HUES6 (cell line): ENCODE results near the gene ESR1.

Experiments used
- H3K27ac ChIP-seq: 2 replicates; pipeline ENCODE4 v1.7.0; 2013; ENCODE audit warnings: low read depth, mild to moderate bottlenecking, low read length, inconsistent platforms
- H3K27me3 ChIP-seq: 2 replicates; pipeline ENCODE4 v1.6.1; 2013; ENCODE audit warnings: low read length; ENCODE audit not compliant: control insufficient read depth, insufficient read depth
- H3K36me3 ChIP-seq: 2 replicates; pipeline ENCODE4 v1.6.1; 2013; ENCODE audit warnings: low read length; ENCODE audit not compliant: control insufficient read depth, insufficient read depth
- H3K4me1 ChIP-seq: 2 replicates; pipeline ENCODE4 v1.6.1; 2013; ENCODE audit warnings: low read length; ENCODE audit not compliant: control insufficient read depth, insufficient read depth
- H3K4me3 ChIP-seq: 2 replicates; pipeline ENCODE4 v1.5.1; 2013; ENCODE audit warnings: low read depth, low read length
- H3K9ac ChIP-seq: one replicate; pipeline ENCODE4 v1.6.1; 2013; ENCODE audit warnings: mild to moderate bottlenecking, low read length
- H3K9me3 ChIP-seq: 2 replicates; pipeline ENCODE4 v1.6.1; 2013; ENCODE audit warnings: low read depth, low read length; ENCODE audit not compliant: control insufficient read depth, insufficient read depth

ESR1 gene

DNA sequence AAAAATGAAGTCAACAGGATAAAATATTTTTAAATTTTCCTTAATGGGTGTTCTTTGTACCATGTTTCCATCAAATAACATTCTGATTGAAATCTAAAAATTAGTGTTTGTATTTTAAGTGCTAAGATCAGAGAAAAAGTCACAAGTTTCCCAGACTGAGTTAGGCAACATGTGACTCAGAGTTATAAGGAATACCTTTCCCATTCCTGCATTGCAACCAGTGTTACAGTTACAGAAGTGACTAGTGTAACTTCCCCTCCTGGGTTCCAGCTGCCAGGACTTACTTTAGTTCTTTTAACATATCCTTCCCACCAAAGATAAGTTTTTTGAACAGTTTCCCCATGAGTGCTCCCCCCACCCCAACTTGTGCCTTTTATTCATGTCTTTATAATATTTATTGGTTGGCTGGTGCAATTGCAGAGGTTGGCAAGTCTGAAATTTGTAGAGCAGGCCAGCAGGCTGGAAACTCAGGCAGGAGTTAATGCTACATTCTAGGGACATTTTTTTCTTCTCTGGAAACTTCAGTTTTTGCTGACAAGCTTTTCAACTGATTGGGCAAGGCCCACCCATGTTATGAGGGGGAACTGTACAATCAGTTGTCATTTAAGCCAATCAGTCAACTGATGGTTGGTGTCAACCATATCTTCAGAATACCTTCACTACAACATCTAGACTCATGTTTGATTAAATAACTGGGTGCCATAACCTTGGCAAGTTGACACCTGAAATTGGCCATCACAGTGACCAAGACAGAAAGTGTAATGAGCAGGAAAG lies 22.9 kb upstream of the ESR1 start:
- no peaks in the 10 kb centered on the region for H3K27me3 ChIP-seq
- H3K4me3 ChIP-seq: no peak overlapping the region
- no peak overlapping the region for H3K9ac ChIP-seq
- H3K27ac ChIP-seq: no peak overlapping the region
- H3K4me1 ChIP-seq: no peaks in the 10 kb centered on the region
- H3K36me3 ChIP-seq: no peaks in the 10 kb centered on the region
- no peaks in the 10 kb centered on the region for H3K9me3 ChIP-seq

GRCh38 chr6:151796842-151797530 lies 10.5 kb upstream of the ESR1 start:
- no peaks in the 10 kb centered on the region for H3K36me3 ChIP-seq
- no peaks in the 10 kb centered on the region for H3K9me3 ChIP-seq
- no peaks in the 10 kb centered on the region; the same call in 1 of the 2 replicates for H3K27me3 ChIP-seq
- no peaks in the 10 kb centered on the region for H3K4me1 ChIP-seq
- H3K9ac ChIP-seq: no peak overlapping the region
- H3K4me3 ChIP-seq: no peak overlapping the region
- no peak overlapping the region for H3K27ac ChIP-seq

GRCh38 chr6:151803743-151804142 lies 3.7 kb upstream of the ESR1 start:
- Histone ChIP-seq H3K9ac (no peak overlapping the region), H3K9me3 (no peaks in the 10 kb centered on the region), H3K36me3 (no peaks in the 10 kb centered on the region), H3K27me3 (peaks cover 54% of the 10 kb centered on the region), H3K27ac (no peak overlapping the region), H3K4me3 (no peak overlapping the region), H3K4me1 (peaks cover 4% of the 10 kb centered on the region; the same call in 1 of the 2 replicates)

DNA sequence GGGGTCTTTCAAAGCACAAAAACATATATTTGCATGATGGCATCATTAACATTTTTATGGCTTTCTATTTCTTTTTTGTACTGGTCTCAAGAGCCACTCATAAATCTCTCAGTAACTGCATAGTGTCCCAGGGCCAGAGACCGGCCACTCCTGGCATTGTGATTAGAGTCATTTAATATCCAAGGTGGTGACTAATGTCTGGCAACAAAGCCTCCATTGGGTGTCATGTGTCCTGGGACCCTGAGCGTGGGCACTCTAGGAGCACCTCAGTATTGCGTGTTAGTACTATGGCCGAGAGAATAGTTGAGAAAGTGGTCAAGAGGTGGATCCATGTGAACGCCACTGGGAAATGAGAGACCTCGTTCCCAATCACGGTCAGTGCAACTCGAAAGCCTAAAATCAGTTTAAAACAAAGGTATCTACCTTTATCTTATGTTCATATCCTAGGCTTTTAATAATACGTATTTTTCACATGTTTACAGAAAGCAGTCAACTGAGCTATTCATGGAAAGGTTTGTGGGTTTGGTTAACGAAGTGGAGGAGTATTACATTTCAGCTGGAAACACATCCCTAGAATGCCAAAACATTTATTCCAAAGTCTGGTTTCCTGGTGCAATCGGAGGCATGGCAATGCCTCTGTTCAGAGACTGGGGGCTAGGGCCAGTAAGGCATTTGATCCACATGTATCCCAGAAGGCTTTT lies 2.7 kb upstream of the ESR1 start:
- no peak overlapping the region for H3K9ac ChIP-seq
- H3K4me3 ChIP-seq: no peak overlapping the region
- H3K27ac ChIP-seq: no peak overlapping the region
- H3K36me3 ChIP-seq: no peaks in the 10 kb centered on the region
- H3K27me3 ChIP-seq: peaks cover 64% of the 10 kb centered on the region
- no peaks in the 10 kb centered on the region for H3K9me3 ChIP-seq
- H3K4me1 ChIP-seq: peaks cover 4% of the 10 kb centered on the region; the same call in 1 of the 2 replicates

DNA sequence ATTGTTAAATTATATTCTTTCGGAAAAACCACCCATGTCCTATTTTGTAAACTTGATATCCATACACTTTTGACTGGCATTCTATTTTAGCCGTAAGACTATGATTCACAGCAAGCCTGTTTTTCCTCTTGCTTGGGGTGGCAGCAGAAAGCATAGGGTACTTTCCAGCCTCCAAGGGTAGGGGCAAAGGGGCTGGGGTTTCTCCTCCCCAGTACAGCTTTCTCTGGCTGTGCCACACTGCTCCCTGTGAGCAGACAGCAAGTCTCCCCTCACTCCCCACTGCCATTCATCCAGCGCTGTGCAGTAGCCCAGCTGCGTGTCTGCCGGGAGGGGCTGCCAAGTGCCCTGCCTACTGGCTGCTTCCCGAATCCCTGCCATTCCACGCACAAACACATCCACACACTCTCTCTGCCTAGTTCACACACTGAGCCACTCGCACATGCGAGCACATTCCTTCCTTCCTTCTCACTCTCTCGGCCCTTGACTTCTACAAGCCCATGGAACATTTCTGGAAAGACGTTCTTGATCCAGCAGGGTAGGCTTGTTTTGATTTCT lies 2.1 kb upstream of the ESR1 start:
- peaks cover 70% of the 10 kb centered on the region for H3K27me3 ChIP-seq
- no peak overlapping the region for H3K9ac ChIP-seq
- peaks cover 4% of the 10 kb centered on the region; the same call in 1 of the 2 replicates for H3K4me1 ChIP-seq
- no peak overlapping the region for H3K4me3 ChIP-seq
- no peak overlapping the region for H3K27ac ChIP-seq
- H3K36me3 ChIP-seq: no peaks in the 10 kb centered on the region
- H3K9me3 ChIP-seq: no peaks in the 10 kb centered on the region

DNA sequence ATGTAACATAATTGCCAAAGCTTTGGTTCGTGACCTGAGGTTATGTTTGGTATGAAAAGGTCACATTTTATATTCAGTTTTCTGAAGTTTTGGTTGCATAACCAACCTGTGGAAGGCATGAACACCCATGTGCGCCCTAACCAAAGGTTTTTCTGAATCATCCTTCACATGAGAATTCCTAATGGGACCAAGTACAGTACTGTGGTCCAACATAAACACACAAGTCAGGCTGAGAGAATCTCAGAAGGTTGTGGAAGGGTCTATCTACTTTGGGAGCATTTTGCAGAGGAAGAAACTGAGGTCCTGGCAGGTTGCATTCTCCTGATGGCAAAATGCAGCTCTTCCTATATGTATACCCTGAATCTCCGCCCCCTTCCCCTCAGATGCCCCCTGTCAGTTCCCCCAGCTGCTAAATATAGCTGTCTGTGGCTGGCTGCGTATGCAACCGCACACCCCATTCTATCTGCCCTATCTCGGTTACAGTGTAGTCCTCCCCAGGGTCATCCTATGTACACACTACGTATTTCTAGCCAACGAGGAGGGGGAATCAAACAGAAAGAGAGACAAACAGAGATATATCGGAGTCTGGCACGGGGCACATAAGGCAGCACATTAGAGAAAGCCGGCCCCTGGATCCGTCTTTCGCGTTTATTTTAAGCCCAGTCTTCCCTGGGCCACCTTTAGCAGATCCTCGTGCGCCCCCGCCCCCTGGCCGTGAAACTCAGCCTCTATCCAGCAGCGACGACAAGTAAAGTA lies 547 bp upstream of the ESR1 start:
- peaks cover 4% of the 10 kb centered on the region; the same call in 1 of the 2 replicates for H3K4me1 ChIP-seq
- H3K27ac ChIP-seq: no peak overlapping the region
- no peak overlapping the region for H3K9ac ChIP-seq
- no peaks in the 10 kb centered on the region for H3K9me3 ChIP-seq
- H3K27me3 ChIP-seq: peaks cover 86% of the 10 kb centered on the region
- peak overlapping the region; percentile 69 for H3K4me3 ChIP-seq
- no peaks in the 10 kb centered on the region for H3K36me3 ChIP-seq

DNA sequence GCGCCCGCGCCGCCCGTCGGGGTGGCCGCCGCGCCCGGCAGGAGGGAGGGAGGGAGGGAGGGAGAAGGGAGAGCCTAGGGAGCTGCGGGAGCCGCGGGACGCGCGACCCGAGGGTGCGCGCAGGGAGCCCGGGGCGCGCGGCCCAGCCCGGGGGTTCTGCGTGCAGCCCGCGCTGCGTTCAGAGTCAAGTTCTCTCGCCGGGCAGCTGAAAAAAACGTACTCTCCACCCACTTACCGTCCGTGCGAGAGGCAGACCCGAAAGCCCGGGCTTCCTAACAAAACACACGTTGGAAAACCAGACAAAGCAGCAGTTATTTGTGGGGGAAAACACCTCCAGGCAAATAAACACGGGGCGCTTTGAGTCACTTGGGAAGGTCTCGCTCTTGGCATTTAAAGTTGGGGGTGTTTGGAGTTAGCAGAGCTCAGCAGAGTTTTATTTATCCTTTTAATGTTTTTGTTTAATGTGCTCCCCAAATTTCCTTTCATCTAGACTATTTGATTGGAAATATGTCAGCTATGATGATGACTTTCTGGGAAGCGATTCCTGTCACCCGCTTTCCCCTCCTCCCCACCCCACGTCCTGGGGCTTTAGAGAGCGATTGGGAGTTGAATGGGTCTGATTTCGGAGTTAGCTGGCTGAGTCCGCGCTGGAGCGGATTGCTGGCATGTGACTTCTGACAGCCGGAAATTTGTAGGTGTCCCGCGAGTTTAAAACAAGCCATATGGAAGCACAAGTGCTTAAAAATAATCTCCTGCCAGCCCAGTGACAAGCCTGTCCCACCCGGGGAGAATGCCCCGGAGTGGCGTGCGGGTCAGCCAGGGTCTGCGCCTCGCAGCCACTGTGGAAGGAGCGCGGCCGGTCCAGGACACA lies 1.1 kb downstream of the ESR1 start:
- Histone ChIP-seq H3K9ac (no peak overlapping the region), H3K4me3 (peak overlapping the region; percentile 69), H3K4me1 (peaks cover 4% of the 10 kb centered on the region; the same call in 1 of the 2 replicates), H3K27ac (no peak overlapping the region), H3K27me3 (peaks cover 97% of the 10 kb centered on the region), H3K9me3 (no peaks in the 10 kb centered on the region), H3K36me3 (no peaks in the 10 kb centered on the region)

- no peak overlapping the region for H3K4me3 ChIP-seq
- no peak overlapping the region for H3K27ac ChIP-seq
- no peaks in the 10 kb centered on the region for H3K36me3 ChIP-seq
- peaks cover 93% of the 10 kb centered on the region for H3K27me3 ChIP-seq
- H3K4me1 ChIP-seq: peaks cover 4% of the 10 kb centered on the region; the same call in 1 of the 2 replicates
- no peaks in the 10 kb centered on the region for H3K9me3 ChIP-seq
- no peak overlapping the region for H3K9ac ChIP-seq
These were observed 3.6 kb downstream of the ESR1 start for GRCh38 chr6:151811081-151811480.

- Histone ChIP-seq H3K4me1 (no peaks in the 10 kb centered on the region; the same call in 1 of the 2 replicates), H3K9me3 (no peaks in the 10 kb centered on the region), H3K36me3 (no peaks in the 10 kb centered on the region), H3K27me3 (peaks cover 75% of the 10 kb centered on the region), H3K9ac (no peak overlapping the region), H3K27ac (no peak overlapping the region), H3K4me3 (no peak overlapping the region)
These were observed 6.4 kb downstream of the ESR1 start for GRCh38 chr6:151813858-151814257.

DNA sequence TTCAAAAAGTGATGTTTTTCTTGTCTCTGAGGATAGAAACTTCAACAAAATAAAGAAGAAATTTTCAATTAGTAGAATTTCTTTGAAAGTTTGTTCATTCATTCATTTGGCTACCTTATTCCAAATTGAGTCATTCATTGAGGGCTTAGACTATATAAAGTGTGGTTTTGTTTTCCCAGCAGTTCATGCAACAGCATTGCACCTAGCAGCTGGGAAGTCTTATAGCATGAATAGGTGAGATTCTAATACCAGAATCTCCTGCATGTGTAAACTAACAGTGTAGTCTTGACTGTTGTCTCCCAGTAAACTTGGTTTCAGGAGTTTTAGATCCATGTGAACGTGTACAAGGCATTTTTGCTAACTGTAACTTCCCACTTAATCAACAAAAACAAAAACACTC lies 7.1 kb downstream of the ESR1 start:
- H3K9me3 ChIP-seq: no peaks in the 10 kb centered on the region
- H3K36me3 ChIP-seq: no peaks in the 10 kb centered on the region
- H3K27ac ChIP-seq: no peak overlapping the region
- no peaks in the 10 kb centered on the region for H3K4me1 ChIP-seq
- H3K4me3 ChIP-seq: no peak overlapping the region
- no peak overlapping the region for H3K9ac ChIP-seq
- H3K27me3 ChIP-seq: peaks cover 67% of the 10 kb centered on the region
